ENCODE data around the gene ABAT. TPM values are rescaled to one million over a fixed set of nuclear protein-coding genes. Genes with fewer than 3 reads are reported as not detected.

Gene ABAT
- total and polyA plus RNA-seq, 10 of the 15 experiments (the other 5 are each of a cell fraction or from before 2014, with no cell fraction given), result 1.0 to 10.6 (median 1.9) TPM

DNA sequence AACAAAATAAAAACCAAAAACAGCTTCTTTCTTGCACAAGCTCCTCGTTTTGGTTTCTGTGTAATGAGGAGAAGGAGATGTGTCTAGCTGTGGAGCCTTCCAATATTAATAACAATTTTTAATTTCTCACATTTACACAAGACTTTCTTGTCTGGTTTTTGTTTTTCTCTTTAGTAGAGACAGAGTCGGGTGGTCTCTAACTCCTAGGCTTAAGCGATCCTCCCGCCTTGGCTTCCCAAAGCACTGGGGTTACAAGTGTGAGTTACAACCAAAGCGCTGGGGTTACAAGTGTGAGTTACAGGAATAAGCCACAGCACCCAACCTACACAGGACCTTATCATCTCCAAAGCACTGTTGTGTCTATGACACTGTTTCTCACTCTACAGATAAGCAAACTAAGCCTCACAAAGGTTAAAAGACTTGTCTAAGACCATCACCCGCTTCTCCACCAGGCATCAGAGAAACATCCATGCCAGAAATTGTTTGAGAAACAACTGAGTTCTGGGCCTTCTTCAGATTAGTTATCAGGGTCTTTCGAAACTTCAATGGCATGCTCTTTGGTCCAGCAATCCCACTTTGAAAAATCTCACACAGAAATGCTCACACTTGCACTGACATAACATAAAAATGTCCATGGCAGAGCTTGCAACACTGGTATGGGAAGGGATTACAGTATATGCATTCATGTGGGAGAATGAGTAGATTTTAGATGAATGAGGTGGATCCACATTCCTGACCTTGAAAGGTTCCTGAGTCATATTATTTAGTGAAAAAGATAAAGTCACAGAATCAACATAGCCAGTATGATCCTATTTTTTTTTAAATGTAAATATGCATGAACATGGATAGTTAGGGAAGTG lies 3.9 kb downstream of the ABAT start:
- in situ Hi-C loops (cut with MboI) (no loop called here), intact Hi-C loops (cut with micrococcal nuclease; ENCODE audit: unreplicated experiment) (no loop called here)
- DNase-seq (ENCODE audit: low read depth, low spot score) (no peak), ATAC-seq (no peak), FAIRE-seq (no peak)
- Histone ChIP-seq H3K4me3 (no peak overlapping the region), H3K79me2 (ENCODE audit: control insufficient read depth, insufficient read depth, low read length) (no peaks in the 10 kb centered on the region), H2AFZ (ENCODE audit: control insufficient read depth, low read depth, low read length) (no peak overlapping the region), H3K4me1 (ENCODE audit: control insufficient read depth, insufficient read depth, low read length) (peaks cover 5% of the 10 kb centered on the region), H3K27ac (ENCODE audit: control insufficient read depth, insufficient read depth) (no peak overlapping the region), H3K9me3 (replicated peaks; ENCODE audit: control insufficient read depth, insufficient read depth, low read length) (no peaks in the 10 kb centered on the region), H3K36me3 (ENCODE audit: control insufficient read depth in 2 of 2, insufficient read depth in 2 of 2, low read length in 1 of 2) (no peaks in the 10 kb centered on the region), H3K27me3 (replicated peaks in 1 of 2; ENCODE audit: control insufficient read depth in 2 of 2, insufficient read depth in 2 of 2, low read length in 1 of 2) (no peaks in the 10 kb centered on the region), H4K20me1 (ENCODE audit: control insufficient read depth, insufficient read depth) (no peaks in the 10 kb centered on the region), H3K4me2 (ENCODE audit: control insufficient read depth, insufficient read depth) (no peak overlapping the region), H3K9ac (ENCODE audit: control insufficient read depth, insufficient read depth, low read length) (no peak overlapping the region)
- SMC1A ChIA-PET (ENCODE audit: uncharacterized antibody, unreplicated experiment), result interaction anchor here (0.6 to 1.0 kb wide), 2 partner anchors 11 to 151 kb away, joined by 3 read pairs; no protein-coding TSS in a partner anchor
- RAD21 ChIA-PET (ENCODE audit: unreplicated experiment), result no interaction called here
- no peak for TF ChIP-seq IKZF1 (conservative IDR thresholded peaks at IDR 0.05)
- WGBS (ENCODE audit: insufficient coverage, insufficient replicate concordance, low lambda C conversion rate, missing lambda C conversion rate), result 61% methylated on average over 7 of the region's 7 CpGs
- no TSS peak for BruUV-seq (replicated peaks)
- POLR2A ChIA-PET, result no interaction called here
- CTCF ChIA-PET, result interaction anchor here (1.5 to 1.6 kb wide), 2 partner anchors 9 to 202 kb away, joined by 4 read pairs; no protein-coding TSS in a partner anchor

- DNase-seq (ENCODE audit: low read depth, low spot score) (no peak), FAIRE-seq (no peak), ATAC-seq (no peak)
- in situ Hi-C loops (cut with MboI), result no loop called here
- no TSS peak for BruUV-seq (replicated peaks)
- no peak overlapping the region for H3K4me2 ChIP-seq (ENCODE audit: control insufficient read depth, insufficient read depth)
- H3K4me1 ChIP-seq (ENCODE audit: control insufficient read depth, insufficient read depth, low read length), result peaks cover 5% of the 10 kb centered on the region
- SMC1A ChIA-PET (ENCODE audit: uncharacterized antibody, unreplicated experiment), result interaction anchor here (1.0 to 1.1 kb wide), 2 partner anchors 8 to 11 kb away, joined by 3 read pairs; no protein-coding TSS in a partner anchor
- H3K36me3 ChIP-seq (ENCODE audit: control insufficient read depth in 2 of 2, insufficient read depth in 2 of 2, low read length in 1 of 2), result no peaks in the 10 kb centered on the region
- H3K27ac ChIP-seq (ENCODE audit: control insufficient read depth, insufficient read depth), result no peak overlapping the region
- H3K27me3 ChIP-seq (replicated peaks in 1 of 2; ENCODE audit: control insufficient read depth in 2 of 2, insufficient read depth in 2 of 2, low read length in 1 of 2), result no peaks in the 10 kb centered on the region
- H3K9ac ChIP-seq (ENCODE audit: control insufficient read depth, insufficient read depth, low read length), result no peak overlapping the region
- POLR2A ChIA-PET, result no interaction called here
- H4K20me1 ChIP-seq (ENCODE audit: control insufficient read depth, insufficient read depth), result no peaks in the 10 kb centered on the region
- 46% methylated on average over 2 of the region's 2 CpGs for WGBS (ENCODE audit: insufficient coverage, insufficient replicate concordance, low lambda C conversion rate, missing lambda C conversion rate)
- no peaks in the 10 kb centered on the region for H3K79me2 ChIP-seq (ENCODE audit: control insufficient read depth, insufficient read depth, low read length)
- CTCF ChIA-PET, result interaction anchor here (0.9 to 1.6 kb wide), 2 partner anchors 112 to 201 kb away, joined by 3 to 4 read pairs; no protein-coding TSS in a partner anchor
- H3K9me3 ChIP-seq (replicated peaks; ENCODE audit: control insufficient read depth, insufficient read depth, low read length), result no peaks in the 10 kb centered on the region
- H2AFZ ChIP-seq (ENCODE audit: control insufficient read depth, low read depth, low read length), result no peak overlapping the region
- TF ChIP-seq ZBTB11 (CRISPR knock-in tag; IDR thresholded peaks at IDR 0.05), result no peak
- no peak for TF ChIP-seq TCF7 (IDR thresholded peaks at IDR 0.05; ENCODE audit: borderline replicate concordance)
- H3K4me3 ChIP-seq, result no peak overlapping the region
- intact Hi-C loops (cut with micrococcal nuclease; ENCODE audit: unreplicated experiment), result no loop called here
- RAD21 ChIA-PET (ENCODE audit: unreplicated experiment), result no interaction called here
These were observed 4.7 kb downstream of the ABAT start for GRCh38 chr16:8679151-8679550.

All from GM12878 (cell line).